T-helper 2 cell treated with Interferon-gamma antibody and Interleukin-4, amounts not matched to agents 5 μg/mL and 100 μg/mL, for 36 hours (primary cell): Measurements from ENCODE around the gene CPZ.
"Not testable (repeated sequence)": the region's sequence is repeated elsewhere in the genome, so short reads cannot be mapped to it uniquely, and the experiment has no call there.

Experiments used
- DNase-seq: peaks from one replicate; pipeline ENCODE4 v3.0.0; 2021; ENCODE audit warnings: low spot score
- H3K27ac Mint-ChIP-seq: one replicate; pipeline ENCODE4 v1.8.0; 2021; ENCODE audit warnings: mild to moderate bottlenecking, mixed read lengths
- H3K27me3 Mint-ChIP-seq: one replicate; pipeline ENCODE4 v1.8.0; 2021; ENCODE audit warnings: low read depth, mixed read lengths
- H3K36me3 Mint-ChIP-seq: one replicate; pipeline ENCODE4 v1.8.0; 2021; ENCODE audit warnings: low read depth, mixed read lengths
- H3K4me1 Mint-ChIP-seq: one replicate; pipeline ENCODE4 v1.8.0; 2021; ENCODE audit warnings: low read depth, mixed read lengths
- H3K4me3 Mint-ChIP-seq: one replicate; pipeline ENCODE4 v1.8.0; 2022; ENCODE audit warnings: mild to moderate bottlenecking, moderate library complexity, mixed read lengths
- H3K9me3 Mint-ChIP-seq: one replicate; pipeline ENCODE4 v1.8.0; 2021; ENCODE audit warnings: mixed read lengths

Gene CPZ

DNA sequence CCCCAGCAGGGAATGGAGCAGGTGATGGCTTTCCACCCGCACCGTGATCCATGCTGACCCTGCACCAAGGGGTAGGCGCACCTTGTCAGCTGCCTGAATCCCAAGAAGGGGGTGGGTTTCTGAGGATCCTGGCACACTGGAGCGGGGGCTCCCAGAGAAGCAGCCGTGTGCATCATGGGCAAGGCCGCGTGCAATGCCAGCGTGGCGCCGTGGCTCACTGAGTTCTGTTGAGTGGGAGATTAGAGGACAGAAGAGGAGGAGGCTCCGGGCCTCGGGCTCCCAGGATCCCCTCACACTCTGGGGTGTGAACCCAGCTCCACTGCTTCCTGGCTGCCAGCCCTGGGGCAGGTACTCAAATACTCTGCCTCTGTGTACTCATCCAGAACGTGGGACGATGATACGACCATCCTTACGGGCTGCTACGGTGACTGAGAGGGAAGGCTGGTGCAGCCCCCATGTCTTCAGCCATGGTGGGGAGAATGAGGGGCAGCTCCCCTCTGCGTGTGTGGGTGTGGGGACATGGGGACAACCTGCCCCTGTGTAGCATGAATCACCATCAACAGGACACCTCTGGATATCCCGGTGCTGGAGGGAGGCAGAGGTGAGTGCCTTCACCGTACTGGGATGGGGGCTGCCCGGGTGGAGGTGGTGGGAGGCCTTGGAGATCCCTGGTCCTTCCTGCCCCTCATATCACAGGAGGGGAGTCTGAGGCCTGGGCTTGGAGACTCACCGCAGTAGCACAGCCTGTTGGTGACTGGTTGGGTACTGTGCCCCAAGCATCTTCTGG lies 52.6 kb downstream of the CPZ start:
- DNase-seq = no peak
- no peaks in the 10 kb centered on the region for H3K9me3 Mint-ChIP-seq
- H3K4me1 Mint-ChIP-seq = no peaks in the 10 kb centered on the region
- H3K27me3 Mint-ChIP-seq = no peaks in the 10 kb centered on the region
- H3K4me3 Mint-ChIP-seq = no peak overlapping the region
- H3K36me3 Mint-ChIP-seq = no peaks in the 10 kb centered on the region
- no peak overlapping the region for H3K27ac Mint-ChIP-seq

DNA sequence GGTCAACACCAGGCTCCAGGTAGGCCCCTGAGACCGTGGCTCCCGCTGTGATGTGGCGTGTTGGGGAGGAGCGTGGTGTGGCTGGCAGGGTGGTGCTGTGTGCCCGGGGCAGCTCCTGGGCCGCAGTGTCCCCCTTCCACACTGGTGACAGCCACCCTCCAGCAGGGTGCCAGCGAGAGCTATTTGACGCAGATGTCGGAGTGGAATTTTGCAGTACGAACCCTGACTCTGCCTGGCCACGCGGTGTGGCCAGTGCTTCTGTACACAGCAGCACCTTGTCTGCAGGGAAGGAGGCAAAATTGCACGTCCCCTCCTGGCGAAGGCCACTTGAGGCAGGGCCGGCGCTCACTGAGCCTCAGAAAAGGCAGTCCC lies 53.2 kb downstream of the CPZ start:
- no peaks in the 10 kb centered on the region for H3K4me1 Mint-ChIP-seq
- H3K4me3 Mint-ChIP-seq = no peak overlapping the region
- DNase-seq = no peak
- H3K27ac Mint-ChIP-seq = no peak overlapping the region
- no peaks in the 10 kb centered on the region for H3K9me3 Mint-ChIP-seq
- no peaks in the 10 kb centered on the region for H3K27me3 Mint-ChIP-seq
- no peaks in the 10 kb centered on the region for H3K36me3 Mint-ChIP-seq

GRCh38 chr4:8646296-8647093 lies 53.9 kb downstream of the CPZ start:
- H3K4me1 Mint-ChIP-seq = no peaks in the 10 kb centered on the region
- H3K27ac Mint-ChIP-seq = no peak overlapping the region
- H3K36me3 Mint-ChIP-seq = no peaks in the 10 kb centered on the region
- no peaks in the 10 kb centered on the region for H3K27me3 Mint-ChIP-seq
- no peaks in the 10 kb centered on the region for H3K9me3 Mint-ChIP-seq
- DNase-seq = no peak
- no peak overlapping the region for H3K4me3 Mint-ChIP-seq

DNA sequence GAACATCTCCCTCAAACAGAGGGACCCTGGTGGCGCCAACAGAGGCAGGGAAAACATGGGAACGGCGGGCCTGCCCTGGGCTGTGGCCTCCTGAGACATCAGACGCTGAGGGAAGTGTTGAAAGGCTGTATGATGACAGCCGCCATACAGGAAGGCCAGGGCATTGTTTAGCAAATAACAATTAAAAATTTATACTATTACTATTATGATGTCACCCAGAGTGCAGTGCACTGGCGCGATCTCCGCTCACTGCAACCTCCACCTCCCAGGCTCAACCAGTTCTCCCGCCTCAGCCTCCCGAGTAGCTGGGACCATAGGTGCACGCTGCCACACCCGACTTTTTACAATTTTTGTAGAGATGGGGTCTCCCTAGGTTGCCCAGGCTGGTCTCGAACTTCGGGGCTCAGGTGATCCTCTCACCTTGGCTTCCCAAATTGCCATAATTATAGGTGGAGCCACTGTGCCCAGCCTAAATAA lies 54.6 kb downstream of the CPZ start:
- Mint-ChIP-seq H3K4me1 (no peaks in the 10 kb centered on the region), H3K27ac (no peak overlapping the region), H3K36me3 (no peaks in the 10 kb centered on the region), H3K4me3 (no peak overlapping the region), H3K9me3 (no peaks in the 10 kb centered on the region), H3K27me3 (no peaks in the 10 kb centered on the region)
- DNase-seq = no peak

- Mint-ChIP-seq H3K36me3 (no peaks in the 10 kb centered on the region), H3K27ac (no peak overlapping the region), H3K9me3 (no peaks in the 10 kb centered on the region), H3K4me1 (no peaks in the 10 kb centered on the region), H3K4me3 (no peak overlapping the region), H3K27me3 (no peaks in the 10 kb centered on the region)
- DNase-seq = no peak
Observed at GRCh38 chr4:8647626-8648025, 55.1 kb downstream of the CPZ start.

- H3K27me3 Mint-ChIP-seq = no peaks in the 10 kb centered on the region
- H3K9me3 Mint-ChIP-seq = no peaks in the 10 kb centered on the region
- H3K4me3 Mint-ChIP-seq = no peak overlapping the region
- H3K36me3 Mint-ChIP-seq = no peaks in the 10 kb centered on the region
- H3K4me1 Mint-ChIP-seq = no peaks in the 10 kb centered on the region
- H3K27ac Mint-ChIP-seq = no peak overlapping the region
- no peak for DNase-seq
Observed at GRCh38 chr4:8648296-8648695, 55.7 kb downstream of the CPZ start.

DNA sequence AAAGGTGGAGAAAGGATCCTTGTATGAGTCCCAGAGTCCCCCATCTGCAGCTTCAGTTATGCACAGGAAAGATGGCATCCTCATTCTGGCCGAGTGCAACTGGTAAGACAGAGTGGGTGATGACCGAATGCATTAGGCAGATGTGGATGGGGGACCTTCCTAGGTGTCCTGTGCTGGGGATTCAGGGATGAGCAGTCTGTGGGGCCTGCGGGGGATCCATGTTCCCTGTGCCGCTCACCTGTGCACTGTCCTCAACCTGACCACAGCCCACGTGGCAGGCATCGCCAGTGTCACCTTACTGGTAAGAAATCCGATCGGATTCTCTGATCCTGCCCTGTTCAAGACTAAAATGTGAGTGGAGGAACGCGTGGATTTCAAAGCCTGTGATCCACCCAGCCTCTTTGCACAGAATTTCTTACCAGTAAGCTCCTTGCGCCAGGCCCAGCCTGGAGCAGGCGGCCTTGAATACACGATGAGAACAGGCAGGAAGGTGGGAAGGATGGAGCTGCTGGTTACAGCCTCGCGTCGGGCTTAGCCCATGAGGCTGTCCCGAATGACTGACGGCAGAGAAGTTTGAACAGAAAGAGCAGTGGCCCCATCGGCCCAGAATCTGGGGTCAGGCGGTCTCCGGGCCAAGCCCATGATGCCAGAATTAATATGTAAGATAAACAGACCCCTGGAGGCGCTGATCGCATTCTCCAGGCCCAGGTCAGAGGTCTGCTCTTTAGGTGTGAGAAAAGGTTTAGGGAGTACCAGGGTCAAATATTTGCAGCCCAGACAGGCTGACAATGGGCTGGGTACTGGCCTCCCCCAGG lies 56.5 kb downstream of the CPZ start:
- Mint-ChIP-seq H3K27me3 (no peaks in the 10 kb centered on the region), H3K4me3 (no peak overlapping the region), H3K27ac (no peak overlapping the region)

DNA sequence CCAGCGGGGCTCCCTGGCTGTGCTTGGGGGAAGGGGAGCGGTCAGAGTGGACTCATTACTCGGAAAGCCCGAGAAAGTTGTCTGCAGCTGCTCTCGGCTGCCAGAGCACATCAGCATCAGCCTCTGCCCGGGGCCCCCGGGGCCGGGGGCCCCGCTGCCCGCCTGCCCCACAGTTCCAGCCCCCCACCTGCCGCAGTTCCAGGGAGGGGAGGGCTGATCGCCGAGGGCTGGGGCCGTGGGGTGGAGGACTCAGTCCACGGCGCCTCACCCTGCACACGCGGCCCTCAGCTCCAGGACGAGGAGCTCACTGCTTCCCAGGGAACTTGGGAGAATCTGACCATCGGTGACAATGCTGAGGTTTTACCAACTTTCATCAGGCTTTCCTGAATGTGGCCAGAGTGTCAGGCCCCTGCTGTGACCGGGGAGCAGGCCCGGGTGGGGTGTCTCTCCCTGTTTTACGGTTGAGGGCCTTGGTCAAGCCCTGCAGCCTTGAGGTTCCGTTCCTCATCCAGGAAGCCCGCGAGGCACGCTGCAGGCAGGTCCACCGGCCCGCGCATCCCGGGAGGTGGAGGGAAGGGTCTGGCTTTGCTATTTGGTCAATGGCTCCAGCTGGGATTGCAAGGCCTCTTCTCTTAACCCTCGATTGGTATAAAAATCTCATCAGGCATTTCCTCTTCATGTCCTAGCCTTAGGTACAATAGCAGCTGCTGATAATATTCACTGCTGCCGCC lies 57.2 kb downstream of the CPZ start:
- no peaks in the 10 kb centered on the region for H3K27me3 Mint-ChIP-seq
- peaks cover 6% of the 10 kb centered on the region for H3K9me3 Mint-ChIP-seq

More for the DNA sequence above, 56.5 kb downstream of the CPZ start:
- peaks cover 1% of the 10 kb centered on the region for H3K9me3 Mint-ChIP-seq
- no peaks in the 10 kb centered on the region for H3K36me3 Mint-ChIP-seq
- no peak for DNase-seq
- no peaks in the 10 kb centered on the region for H3K4me1 Mint-ChIP-seq

GRCh38 chr4:8651661-8652180 lies 59.2 kb downstream of the CPZ start:
- Mint-ChIP-seq H3K36me3 (no peaks in the 10 kb centered on the region), H3K4me1 (no peaks in the 10 kb centered on the region), H3K27me3 (no peaks in the 10 kb centered on the region), H3K4me3 (no peak overlapping the region), H3K27ac (no peak overlapping the region), H3K9me3 (peaks cover 6% of the 10 kb centered on the region)
- DNase-seq = no peak

More for the DNA sequence above, 57.2 kb downstream of the CPZ start:
- Mint-ChIP-seq H3K4me3 (no peak overlapping the region), H3K27ac (no peak overlapping the region), H3K4me1 (no peaks in the 10 kb centered on the region), H3K36me3 (no peaks in the 10 kb centered on the region)
- DNase-seq = no peak

- Mint-ChIP-seq H3K27me3 (no peaks in the 10 kb centered on the region), H3K4me1 (no peaks in the 10 kb centered on the region), H3K27ac (no peak overlapping the region), H3K9me3 (peaks cover 6% of the 10 kb centered on the region), H3K36me3 (no peaks in the 10 kb centered on the region), H3K4me3 (no peak overlapping the region)
- no peak for DNase-seq
Observed at GRCh38 chr4:8652181-8653078, 59.9 kb downstream of the CPZ start.

- no peaks in the 10 kb centered on the region for H3K4me1 Mint-ChIP-seq
Observed at GRCh38 chr4:8653326-8654000, 60.9 kb downstream of the CPZ start.

GRCh38 chr4:8654139-8654538 lies 61.6 kb downstream of the CPZ start:
- H3K9me3 Mint-ChIP-seq, H3K4me3 Mint-ChIP-seq, DNase-seq, H3K27me3 Mint-ChIP-seq, H3K27ac Mint-ChIP-seq, H3K4me1 Mint-ChIP-seq, H3K36me3 Mint-ChIP-seq: not testable (repeated sequence)

More at GRCh38 chr4:8653326-8654000, 60.9 kb downstream of the CPZ start:
- H3K36me3 Mint-ChIP-seq = no peaks in the 10 kb centered on the region
- H3K27me3 Mint-ChIP-seq = no peaks in the 10 kb centered on the region
- no peak for DNase-seq
- H3K4me3 Mint-ChIP-seq = no peak overlapping the region
- peaks cover 6% of the 10 kb centered on the region for H3K9me3 Mint-ChIP-seq
- no peak overlapping the region for H3K27ac Mint-ChIP-seq
